Astrocyte of the cerebellum (primary cell): ENCODE data around the gene TMEM101.
"Not testable (repeated sequence)": the region's sequence is repeated elsewhere in the genome, so short reads cannot be mapped to it uniquely, and the experiment has no call there.

Source experiments
- DNase-seq: peaks from one replicate; pipeline ENCODE4 v3.0.0-alpha.2; 2011; ENCODE audit warnings: low read depth
- H3K4me3 ChIP-seq: 2 replicates; pipeline ENCODE4 v1.5.1; 2011; ENCODE audit warnings: mild to moderate bottlenecking, low read depth, low read length, moderate library complexity
- CTCF ChIP-seq: IDR thresholded peaks from 2 replicates; pipeline ENCODE4 v1.5.1; 2012; ENCODE audit warnings: low read length, low read depth, moderate library complexity, mild to moderate bottlenecking; ENCODE audit errors: missing control alignments
- in situ Hi-C: cut with HindIII; loops from 2 replicates; pipeline ENCODE4 v1.10.0; 2017; ENCODE audit warnings: low sequenced_read_pairs

The TMEM101 gene

GRCh38 chr17:44053125-44053872 is 38.5 kb upstream of the TMEM101 start:
- no peak overlapping the region for H3K4me3 ChIP-seq
- TF ChIP-seq CTCF: no peak
- in situ Hi-C loops: no loop called here
- DNase-seq: no peak

DNA sequence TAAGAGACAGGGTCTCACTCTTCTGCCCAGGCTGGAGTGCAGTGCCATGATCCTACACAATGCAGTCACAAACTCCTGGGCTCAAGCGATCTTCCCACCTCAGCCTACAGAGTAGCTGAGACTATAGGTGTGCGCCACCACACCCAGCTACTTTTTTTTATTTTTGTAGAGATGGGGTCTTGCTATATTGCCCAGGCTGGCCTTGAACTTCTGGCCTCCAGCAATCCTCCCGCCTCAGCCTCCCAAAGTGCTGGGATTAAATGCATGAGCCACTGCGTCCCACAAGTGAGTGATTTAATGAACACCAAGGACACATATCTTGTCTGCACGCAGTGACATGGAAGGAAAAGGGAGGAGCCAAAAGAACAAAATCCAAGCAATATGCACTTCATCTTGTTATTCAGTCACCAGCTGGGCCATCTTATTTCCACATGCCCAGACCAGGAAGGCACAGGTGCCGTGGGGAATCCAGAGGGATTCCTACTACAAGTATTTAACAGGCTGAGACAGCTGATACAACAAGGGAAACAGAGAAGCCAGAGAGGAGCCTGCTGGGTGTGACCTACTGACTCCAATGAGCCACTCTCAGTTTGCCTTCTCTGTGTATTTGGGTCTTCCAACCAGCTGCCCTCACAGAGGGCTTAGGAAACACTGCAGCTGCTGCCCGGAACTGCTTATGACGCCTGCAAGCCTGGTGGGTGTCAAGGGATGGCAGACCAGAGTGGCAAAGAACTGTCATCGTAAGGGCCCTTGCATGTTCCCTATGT is 34.7 kb upstream of the TMEM101 start:
- in situ Hi-C loops: no loop called here
- DNase-seq: no peak
- H3K4me3 ChIP-seq: no peak overlapping the region

DNA sequence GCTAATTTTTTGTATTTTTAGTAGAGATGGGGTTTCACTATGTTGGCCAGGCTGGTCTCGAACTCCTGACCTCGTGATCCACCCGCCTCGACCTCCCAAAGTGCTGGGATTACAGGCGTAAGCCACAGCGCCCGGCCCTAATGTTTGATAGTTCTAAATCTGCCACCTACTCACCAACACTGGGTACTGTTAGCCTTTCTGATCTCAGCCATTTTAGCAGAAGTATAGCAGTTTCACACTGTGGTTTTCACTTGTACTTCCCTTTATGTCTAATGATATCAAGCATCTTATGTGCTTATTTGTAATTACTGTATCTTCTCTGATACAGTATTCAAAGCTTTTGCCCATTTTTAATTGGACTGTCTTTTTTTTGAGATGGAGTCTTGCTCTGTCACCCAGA is 32.1 kb upstream of the TMEM101 start:
- H3K4me3 ChIP-seq, DNase-seq, in situ Hi-C loops: not testable (repeated sequence)

More for the DNA sequence above, 34.7 kb upstream of the TMEM101 start:
- TF ChIP-seq CTCF: no peak

DNA sequence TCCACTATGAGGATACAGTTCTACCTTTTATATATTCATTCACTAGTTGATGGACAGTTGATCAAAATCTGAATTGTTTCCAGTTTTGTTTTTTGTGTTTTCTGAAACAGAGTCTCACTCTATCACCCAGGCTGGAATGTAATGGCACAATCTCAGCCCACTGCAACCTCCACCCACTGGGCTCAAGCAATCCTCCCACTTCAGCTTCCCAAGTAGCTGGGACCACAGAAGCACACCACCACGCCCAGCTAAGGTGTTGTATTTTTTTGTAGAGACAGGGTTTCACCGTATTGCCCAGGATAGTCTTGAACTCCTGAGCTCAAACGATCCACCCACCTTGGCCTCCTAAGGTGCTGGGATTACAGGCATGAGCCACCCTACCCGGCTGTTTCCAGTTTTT is 30.7 kb upstream of the TMEM101 start:
- in situ Hi-C loops: no loop called here

DNA sequence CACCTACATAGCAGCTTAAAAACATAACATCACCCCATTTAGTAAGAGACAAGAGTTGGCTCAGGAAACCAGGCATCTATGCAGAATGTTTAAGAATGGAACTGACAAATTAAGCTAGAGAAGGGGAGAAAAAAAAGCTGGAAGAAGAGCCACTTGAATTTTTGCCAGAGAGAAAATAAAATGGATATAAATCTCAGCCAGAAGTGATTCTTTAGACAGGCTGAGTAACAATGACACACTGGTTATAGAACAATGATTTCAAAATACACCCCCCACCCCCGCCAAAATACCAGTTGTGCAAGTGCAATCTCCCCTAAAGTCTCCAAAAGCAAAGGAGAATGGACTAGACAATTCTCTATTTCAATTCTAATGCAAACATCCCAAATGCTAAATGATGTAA is 29.3 kb upstream of the TMEM101 start:
- TF ChIP-seq CTCF: no peak
- no peak overlapping the region for H3K4me3 ChIP-seq
- no peak for DNase-seq
- in situ Hi-C loops: no loop called here

More for the DNA sequence above, 30.7 kb upstream of the TMEM101 start:
- no peak for DNase-seq
- no peak overlapping the region for H3K4me3 ChIP-seq
- TF ChIP-seq CTCF: no peak

DNA sequence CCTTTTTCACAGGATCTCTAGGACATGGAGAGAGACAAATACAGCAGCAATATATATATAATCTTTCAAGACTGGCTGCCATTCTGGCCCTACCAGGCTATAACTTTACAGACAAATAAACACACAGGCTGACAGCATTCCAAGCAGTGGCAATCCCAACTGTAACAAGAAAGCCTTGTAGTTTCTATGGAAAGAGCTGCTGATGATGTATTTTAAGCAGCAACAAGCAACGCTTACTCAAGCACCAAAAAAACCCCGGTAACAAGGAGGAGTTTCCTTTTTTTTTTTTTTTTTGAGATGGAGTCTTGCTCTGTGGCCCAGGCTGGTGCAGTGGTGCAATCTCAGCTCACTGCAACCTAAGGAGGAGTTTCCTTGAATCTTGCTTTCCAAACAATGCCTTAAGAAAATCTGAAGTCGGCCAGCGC is 28.5 kb upstream of the TMEM101 start:
- TF ChIP-seq CTCF: no peak
- DNase-seq: no peak
- in situ Hi-C loops: no loop called here
- H3K4me3 ChIP-seq: no peak overlapping the region
